HFF-Myc (cell line): Measurements from ENCODE around the gene EXOC4.

Experiments used
- DNase-seq: peaks from one replicate; pipeline ENCODE4 v3.0.0-alpha.2; 2011; ENCODE audit warnings: low read depth; ENCODE audit errors: extremely low read depth
- H3K4me3 ChIP-seq: replicated peaks from 2 replicates; pipeline ENCODE4 v1.5.1; 2011; ENCODE audit warnings: low read depth, mild to moderate bottlenecking, control low read depth, low read length
- CTCF ChIP-seq: IDR thresholded peaks from 2 replicates; pipeline ENCODE4 v1.5.1; 2012; ENCODE audit warnings: mild to moderate bottlenecking, low read depth, low read length, control low read depth; ENCODE audit errors: missing control alignments

EXOC4 gene

GRCh38 chr7:133522501-133522900, 269.6 kb downstream of the EXOC4 start:
- H3K4me3 ChIP-seq = no peak overlapping the region
- TF ChIP-seq CTCF = no peak
- no peak for DNase-seq

- DNase-seq = no peak
- no peak overlapping the region for H3K4me3 ChIP-seq
- TF ChIP-seq CTCF = no peak
These were observed 275.9 kb downstream of the EXOC4 start for GRCh38 chr7:133528796-133529195.

- DNase-seq = no peak
- no peak for TF ChIP-seq CTCF
These were observed 277.0 kb downstream of the EXOC4 start for GRCh38 chr7:133529861-133530260.

GRCh38 chr7:133530682-133531081, 277.8 kb downstream of the EXOC4 start:
- H3K4me3 ChIP-seq = no peak overlapping the region
- no peak for TF ChIP-seq CTCF
- DNase-seq = peak; percentile 12

More at GRCh38 chr7:133529861-133530260, 277.0 kb downstream of the EXOC4 start:
- H3K4me3 ChIP-seq = no peak overlapping the region

GRCh38 chr7:133534816-133535215, 281.9 kb downstream of the EXOC4 start:
- DNase-seq = no peak
- H3K4me3 ChIP-seq = no peak overlapping the region
- TF ChIP-seq CTCF = no peak

- H3K4me3 ChIP-seq = no peak overlapping the region
- no peak for TF ChIP-seq CTCF
- no peak for DNase-seq
These were observed 282.4 kb downstream of the EXOC4 start for GRCh38 chr7:133535308-133535707.

GRCh38 chr7:133536450-133536849, 283.6 kb downstream of the EXOC4 start:
- TF ChIP-seq CTCF = no peak
- no peak for DNase-seq
- H3K4me3 ChIP-seq = no peak overlapping the region
